GM12892 (cell line): ENCODE results near the gene SDHAF3.
"Not testable (repeated sequence)": the region's sequence is repeated elsewhere in the genome, so short reads cannot be mapped to it uniquely, and the experiment has no call there.

Experiments
- DNase-seq: peaks from one replicate; pipeline ENCODE4 v3.0.0; 2011; ENCODE audit not compliant: insufficient read length
- FAIRE-seq: peaks from 2 replicates; lab custom pipeline; 2011; peaks lifted over from hg19 to GRCh38; lab: Jason Lieb, UNC
- POLR2A ChIP-seq: IDR thresholded peaks from 2 replicates; pipeline ENCODE4 v1.6.1; 2011; ENCODE audit warnings: low read depth, low read length, control low read depth
- POLR2AphosphoS5 ChIP-seq: IDR thresholded peaks from 2 replicates; pipeline ENCODE4 v1.6.1; 2011; ENCODE audit warnings: low read depth, low read length, control low read depth
- TAF1 ChIP-seq: IDR thresholded peaks from 2 replicates; pipeline ENCODE4 v1.6.1; 2011; ENCODE audit warnings: low read depth, mild to moderate bottlenecking, control low read depth, low read length, borderline replicate concordance

The SDHAF3 gene

GRCh38 chr7:97128736-97129135, 11.2 kb downstream of the SDHAF3 start:
- no peak for DNase-seq
- FAIRE-seq = no peak
- no peak for TF ChIP-seq TAF1

- TF ChIP-seq TAF1 (no peak), POLR2AphosphoS5 (no peak), POLR2A (no peak)
- DNase-seq (no peak), FAIRE-seq (no peak)
Measured at GRCh38 chr7:97130417-97131139, 13.1 kb downstream of the SDHAF3 start.

GRCh38 chr7:97133159-97133558, 15.7 kb downstream of the SDHAF3 start:
- no peak for TF ChIP-seq POLR2AphosphoS5
- TF ChIP-seq TAF1 = no peak
- TF ChIP-seq POLR2A = no peak

GRCh38 chr7:97138830-97139229, 21.3 kb downstream of the SDHAF3 start:
- FAIRE-seq (no peak), DNase-seq (no peak)
- TF ChIP-seq POLR2A (no peak), TAF1 (no peak), POLR2AphosphoS5 (no peak)

More at GRCh38 chr7:97133159-97133558, 15.7 kb downstream of the SDHAF3 start:
- no peak for DNase-seq
- no peak for FAIRE-seq

GRCh38 chr7:97145068-97145467, 27.6 kb downstream of the SDHAF3 start:
- no peak for FAIRE-seq

GRCh38 chr7:97149843-97150242, 32.3 kb downstream of the SDHAF3 start:
- FAIRE-seq = no peak
- DNase-seq = no peak
- no peak for TF ChIP-seq POLR2AphosphoS5
- no peak for TF ChIP-seq TAF1
- TF ChIP-seq POLR2A = no peak

More at GRCh38 chr7:97145068-97145467, 27.6 kb downstream of the SDHAF3 start:
- no peak for TF ChIP-seq POLR2A
- TF ChIP-seq TAF1 = no peak
- no peak for TF ChIP-seq POLR2AphosphoS5
- no peak for DNase-seq

- TF ChIP-seq TAF1 (no peak), POLR2AphosphoS5 (no peak), POLR2A (no peak)
- peak; percentile 30 for FAIRE-seq
- DNase-seq = no peak
Measured at GRCh38 chr7:97155897-97156418, 38.5 kb downstream of the SDHAF3 start.

- FAIRE-seq, DNase-seq: not testable (repeated sequence)
Measured at GRCh38 chr7:97159984-97160383, 42.5 kb downstream of the SDHAF3 start.

GRCh38 chr7:97161609-97162008, 44.1 kb downstream of the SDHAF3 start:
- not testable (repeated sequence) for DNase-seq, FAIRE-seq

GRCh38 chr7:97166308-97166707, 48.8 kb downstream of the SDHAF3 start:
- FAIRE-seq = no peak

GRCh38 chr7:97167176-97167575, 49.7 kb downstream of the SDHAF3 start:
- FAIRE-seq = no peak
- no peak for DNase-seq
- TF ChIP-seq TAF1 = no peak
- no peak for TF ChIP-seq POLR2AphosphoS5
- TF ChIP-seq POLR2A = no peak

More at GRCh38 chr7:97166308-97166707, 48.8 kb downstream of the SDHAF3 start:
- DNase-seq = no peak
- TF ChIP-seq TAF1 = no peak
- no peak for TF ChIP-seq POLR2AphosphoS5
- no peak for TF ChIP-seq POLR2A

- DNase-seq = no peak
Measured at GRCh38 chr7:97167749-97168148, 50.3 kb downstream of the SDHAF3 start.

GRCh38 chr7:97174303-97174702, 56.8 kb downstream of the SDHAF3 start:
- DNase-seq (no peak), FAIRE-seq (no peak)
- TF ChIP-seq TAF1 (no peak), POLR2A (no peak), POLR2AphosphoS5 (no peak)

More at GRCh38 chr7:97167749-97168148, 50.3 kb downstream of the SDHAF3 start:
- FAIRE-seq = no peak
- TF ChIP-seq POLR2A = no peak
- TF ChIP-seq TAF1 = no peak
- no peak for TF ChIP-seq POLR2AphosphoS5
